HL-60/S4 treated with retinoic acid at 250 ng/mL for 4 days and 3 days (cell line): ENCODE results near the gene ZMIZ1.

Experiments used
- in situ Hi-C: fragments of 300-500 bp; cut with MboI; formaldehyde crosslinking; loops from 2 replicates; pipeline ENCODE4 v1.7.0; 2022; ENCODE audit warnings: low sequenced_read_pairs

ZMIZ1 gene

DNA sequence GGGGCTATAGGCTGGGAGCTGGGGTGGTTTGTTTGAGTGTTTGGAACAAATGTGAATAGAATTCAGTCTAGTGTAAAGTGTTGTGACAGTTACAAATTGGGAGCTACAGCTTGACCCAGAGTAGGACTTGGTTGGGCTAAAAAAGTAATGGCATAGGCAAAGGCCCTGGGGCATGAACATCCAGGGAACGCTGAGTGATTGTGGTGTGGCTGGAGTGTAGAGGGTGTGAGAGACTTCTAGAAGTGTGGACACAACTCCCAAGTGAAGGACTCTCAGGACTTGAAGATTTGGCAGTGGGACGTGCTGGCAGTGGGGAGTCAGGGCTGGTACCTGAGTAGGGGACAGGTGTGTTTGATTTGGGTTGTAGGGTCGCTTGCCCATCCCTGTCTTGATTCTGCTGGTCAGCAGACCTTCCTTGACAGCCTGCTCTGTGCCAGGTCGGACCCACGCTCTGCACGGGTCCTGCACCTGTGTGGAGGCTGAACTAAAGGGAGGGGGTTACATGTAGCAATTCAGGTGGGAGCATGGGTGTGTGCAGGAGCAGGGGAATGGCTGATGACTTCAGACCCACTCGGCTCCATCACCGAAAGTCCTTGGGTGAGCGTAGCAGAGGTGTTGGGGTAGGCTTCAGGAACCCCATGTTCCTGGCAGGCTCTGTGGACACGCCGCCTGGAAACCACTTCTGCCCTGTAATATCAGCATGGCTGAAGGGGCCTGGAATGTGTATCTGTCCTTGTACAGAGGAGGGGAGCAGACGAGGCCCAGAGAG lies 43.3 kb downstream of the ZMIZ1 start:
- in situ Hi-C loops, result no loop called here

- in situ Hi-C loops, result no loop called here
These were observed 44.2 kb downstream of the ZMIZ1 start for GRCh38 chr10:79112881-79113431.

- in situ Hi-C loops, result no loop called here
These were observed 45.1 kb downstream of the ZMIZ1 start for GRCh38 chr10:79113827-79114226.

DNA sequence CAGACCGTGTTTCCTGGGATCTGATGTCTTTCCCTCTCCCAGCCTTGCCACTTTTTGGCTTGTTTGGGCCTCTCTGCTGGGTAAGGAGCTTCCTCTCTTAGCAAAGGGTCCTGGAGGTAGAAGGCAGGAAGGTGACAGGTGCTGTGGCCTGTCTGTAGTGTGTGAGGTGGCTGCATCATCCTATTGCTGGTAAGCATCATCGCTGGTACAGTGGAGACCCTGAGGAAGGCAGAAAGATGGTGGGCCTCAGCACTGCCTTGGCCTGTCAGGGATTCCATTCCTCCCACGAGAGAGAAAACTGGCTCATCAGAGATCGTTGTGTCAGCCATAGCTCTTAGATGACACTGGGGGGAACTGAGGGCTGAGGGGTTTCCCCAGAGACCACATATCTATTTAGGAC lies 46.5 kb downstream of the ZMIZ1 start:
- in situ Hi-C loops, result no loop called here

GRCh38 chr10:79116368-79116767 lies 47.6 kb downstream of the ZMIZ1 start:
- in situ Hi-C loops, result no loop called here

DNA sequence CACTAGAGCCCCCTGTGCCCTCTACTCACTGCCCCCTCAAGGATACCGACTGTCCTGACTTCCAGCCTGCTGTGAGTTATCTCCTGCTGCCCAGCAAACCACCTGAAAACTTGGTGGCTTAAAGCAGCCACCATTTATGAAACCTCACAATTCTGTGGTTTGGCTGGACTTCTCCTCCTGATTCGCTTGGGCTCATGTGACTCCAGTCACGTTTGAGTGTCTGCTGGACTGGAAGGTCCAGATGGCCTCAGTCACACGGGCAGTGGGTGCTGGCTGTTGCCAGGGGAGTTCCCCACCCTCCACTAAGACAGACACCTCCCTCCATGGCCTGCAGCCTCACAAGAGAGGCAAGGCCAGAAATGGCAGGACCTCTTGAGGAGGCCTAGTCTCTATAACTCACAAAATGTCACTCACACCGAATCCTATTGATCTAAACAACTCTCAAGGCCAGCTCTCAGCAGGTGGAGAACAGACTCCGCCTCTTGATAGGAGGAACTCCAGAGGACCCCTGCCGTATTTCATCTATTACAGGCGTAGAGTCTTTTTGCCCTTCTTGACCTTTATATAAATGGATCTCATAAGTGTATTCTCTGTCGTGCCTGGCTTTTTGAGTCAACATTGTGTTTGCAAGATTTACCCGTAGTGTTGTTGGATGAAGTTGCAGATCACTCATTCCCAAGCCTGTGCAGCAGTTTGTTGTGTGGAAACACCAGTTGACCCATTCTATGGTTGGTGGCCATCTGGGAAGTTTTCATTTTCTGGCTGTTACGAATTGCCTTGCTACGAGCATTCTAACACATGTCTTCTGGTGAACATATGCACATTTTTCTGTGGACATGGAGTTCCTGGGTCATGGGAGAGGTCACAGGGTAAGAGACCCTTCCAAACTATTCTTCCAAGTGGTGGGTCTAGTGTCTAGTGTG lies 48.3 kb downstream of the ZMIZ1 start:
- in situ Hi-C loops, result no loop called here

- in situ Hi-C loops, result no loop called here
These were observed 49.8 kb downstream of the ZMIZ1 start for GRCh38 chr10:79118286-79119202.

DNA sequence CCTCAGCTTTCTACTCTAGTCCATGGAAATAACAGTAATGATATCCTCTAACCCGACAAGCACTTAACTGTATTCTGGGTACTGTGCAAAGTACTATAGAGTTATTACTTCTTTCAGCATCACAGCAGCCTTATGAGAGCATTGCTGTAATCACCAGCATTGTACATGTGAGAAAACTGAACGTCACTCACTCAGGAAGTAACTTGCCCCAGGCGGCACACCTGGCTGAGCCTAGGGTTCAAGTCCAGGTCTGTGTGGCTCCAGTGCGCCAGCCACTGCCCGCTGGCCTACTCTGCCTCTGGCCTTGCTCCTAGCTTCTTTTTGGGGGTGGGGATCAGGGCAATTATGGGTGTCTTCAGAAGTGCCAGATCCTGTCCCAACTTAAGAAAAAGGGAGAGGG lies 50.5 kb downstream of the ZMIZ1 start:
- in situ Hi-C loops, result no loop called here

DNA sequence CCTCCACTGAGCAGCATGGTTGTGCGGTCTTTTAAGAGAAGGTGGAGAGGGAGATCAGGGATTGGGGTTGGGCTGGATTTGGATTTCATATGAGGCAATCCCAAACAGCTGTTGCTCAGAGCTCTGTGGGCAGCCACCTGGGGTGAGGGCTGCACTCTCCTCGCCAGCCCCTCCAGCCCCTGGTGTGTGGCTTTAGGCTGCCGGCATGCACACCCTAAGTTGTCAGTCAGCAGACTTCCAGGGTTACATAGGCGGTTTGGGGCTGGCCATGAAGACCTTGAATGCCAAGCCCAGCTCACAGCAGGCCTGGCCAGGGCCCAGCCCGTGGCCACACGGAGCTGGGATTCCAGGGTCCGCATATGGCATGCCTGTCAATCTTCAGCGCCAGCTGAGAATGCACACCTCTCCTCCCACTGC lies 54.8 kb downstream of the ZMIZ1 start:
- in situ Hi-C loops, result no loop called here

DNA sequence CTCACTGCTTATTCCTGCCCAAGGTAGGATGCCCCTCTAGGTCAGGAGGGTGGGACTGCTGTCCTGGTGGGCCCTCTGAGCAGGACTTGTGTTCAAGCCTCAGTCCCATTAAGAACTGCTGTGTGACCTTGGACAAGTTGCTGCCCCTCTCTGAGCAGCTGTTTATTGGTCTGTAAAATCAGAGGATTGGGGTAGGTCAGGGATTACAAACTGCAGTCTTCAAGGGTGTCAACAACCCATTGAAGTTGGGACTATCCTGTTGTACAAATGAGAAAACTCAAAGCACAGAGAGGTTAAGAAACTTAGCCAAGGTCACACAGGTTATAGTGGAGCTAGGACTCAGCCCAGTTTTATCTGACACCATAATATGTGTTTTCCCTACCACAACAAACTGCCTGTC lies 55.3 kb downstream of the ZMIZ1 start:
- in situ Hi-C loops, result no loop called here

GRCh38 chr10:79125092-79125491 lies 56.3 kb downstream of the ZMIZ1 start:
- in situ Hi-C loops, result no loop called here

GRCh38 chr10:79126351-79127080 lies 57.8 kb downstream of the ZMIZ1 start:
- in situ Hi-C loops, result no loop called here

DNA sequence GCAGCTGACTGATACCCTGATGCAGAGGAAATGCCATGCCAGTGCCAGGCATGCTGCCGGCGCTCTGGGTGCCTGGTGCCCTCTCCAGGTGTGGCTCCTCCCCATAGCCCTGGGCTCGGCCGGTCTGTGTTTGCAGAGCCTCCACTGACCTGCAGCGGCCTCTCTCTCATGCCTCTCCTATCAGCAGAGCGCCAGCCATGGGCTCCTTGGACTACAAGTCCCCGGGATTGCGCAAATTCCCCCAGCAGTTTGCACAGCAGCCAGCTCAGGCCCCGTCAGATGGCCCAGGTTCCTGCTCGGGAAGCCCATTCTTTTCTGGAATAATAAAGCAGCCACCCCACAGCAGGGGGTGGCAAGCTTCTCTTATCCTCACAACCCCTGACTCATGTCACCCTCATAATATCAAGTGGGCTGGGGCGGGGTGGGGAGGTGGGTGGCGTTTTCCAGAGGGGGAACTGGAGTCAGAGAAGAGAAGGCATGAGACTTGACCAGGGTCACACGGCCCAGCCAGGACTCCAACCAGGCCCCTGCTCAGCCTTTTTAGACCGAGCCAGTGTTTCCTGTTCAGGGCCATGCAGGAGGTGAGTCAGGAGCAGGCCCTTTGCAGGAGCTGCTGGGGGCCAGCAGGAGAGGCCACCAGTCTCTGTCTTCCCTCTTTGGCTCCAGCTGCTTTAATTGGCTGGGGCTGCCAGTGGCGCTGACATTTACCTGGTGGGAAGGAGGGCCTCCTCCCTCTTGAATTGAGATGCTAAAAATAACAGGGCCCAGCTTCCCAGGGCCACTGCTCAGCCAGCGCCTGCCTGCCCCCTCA lies 58.6 kb downstream of the ZMIZ1 start:
- in situ Hi-C loops, result no loop called here

DNA sequence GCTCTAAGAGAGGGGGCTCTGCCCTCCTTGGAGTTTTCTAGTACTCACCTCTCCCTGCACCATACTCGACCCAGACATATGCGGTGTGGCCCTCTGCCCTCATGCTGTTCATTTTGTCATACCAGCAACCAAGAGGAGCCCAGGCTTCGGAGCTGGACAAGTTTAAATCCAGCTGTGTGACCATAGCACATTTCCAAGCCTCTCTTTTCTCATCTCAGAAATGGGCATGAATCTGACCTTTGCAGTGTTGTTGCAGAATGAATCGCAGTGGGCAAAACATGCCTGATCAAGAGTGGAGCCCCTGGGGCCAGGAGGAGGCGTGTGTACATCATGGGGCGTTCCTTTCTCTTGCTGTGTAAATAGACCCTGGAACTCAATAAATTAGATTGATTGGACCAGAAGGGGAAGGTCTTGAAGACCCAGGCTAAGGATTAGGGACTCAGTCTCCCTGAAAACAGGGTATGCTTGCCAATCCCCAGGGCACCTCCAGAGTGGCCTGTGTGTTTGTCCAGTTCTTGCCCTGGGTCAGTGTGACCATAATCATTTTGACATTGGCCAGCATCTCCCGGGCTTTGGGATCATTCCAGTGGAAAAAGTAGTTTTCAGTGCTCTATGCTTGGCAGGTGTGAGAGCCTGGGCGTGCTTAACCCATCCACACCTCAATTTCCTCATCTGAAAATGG lies 59.6 kb downstream of the ZMIZ1 start:
- in situ Hi-C loops, result no loop called here

DNA sequence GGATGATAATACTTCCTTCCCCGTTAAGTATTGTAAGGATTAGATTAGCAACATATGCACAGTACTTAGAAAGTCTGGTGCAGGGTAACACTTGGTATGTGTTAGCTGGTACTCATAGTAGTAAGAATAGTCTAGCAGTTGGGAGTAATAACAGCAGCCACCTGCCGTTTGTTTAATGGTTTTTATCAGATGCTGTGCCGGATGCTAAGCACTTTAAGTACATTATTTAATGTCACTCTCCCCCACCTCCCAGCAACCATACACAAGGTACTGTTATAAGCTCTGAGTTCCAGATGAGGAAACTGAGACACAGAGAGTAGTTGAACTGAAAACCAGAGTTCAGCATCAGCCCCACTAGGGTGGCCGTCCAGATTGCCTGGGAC lies 60.1 kb downstream of the ZMIZ1 start:
- in situ Hi-C loops, result no loop called here

DNA sequence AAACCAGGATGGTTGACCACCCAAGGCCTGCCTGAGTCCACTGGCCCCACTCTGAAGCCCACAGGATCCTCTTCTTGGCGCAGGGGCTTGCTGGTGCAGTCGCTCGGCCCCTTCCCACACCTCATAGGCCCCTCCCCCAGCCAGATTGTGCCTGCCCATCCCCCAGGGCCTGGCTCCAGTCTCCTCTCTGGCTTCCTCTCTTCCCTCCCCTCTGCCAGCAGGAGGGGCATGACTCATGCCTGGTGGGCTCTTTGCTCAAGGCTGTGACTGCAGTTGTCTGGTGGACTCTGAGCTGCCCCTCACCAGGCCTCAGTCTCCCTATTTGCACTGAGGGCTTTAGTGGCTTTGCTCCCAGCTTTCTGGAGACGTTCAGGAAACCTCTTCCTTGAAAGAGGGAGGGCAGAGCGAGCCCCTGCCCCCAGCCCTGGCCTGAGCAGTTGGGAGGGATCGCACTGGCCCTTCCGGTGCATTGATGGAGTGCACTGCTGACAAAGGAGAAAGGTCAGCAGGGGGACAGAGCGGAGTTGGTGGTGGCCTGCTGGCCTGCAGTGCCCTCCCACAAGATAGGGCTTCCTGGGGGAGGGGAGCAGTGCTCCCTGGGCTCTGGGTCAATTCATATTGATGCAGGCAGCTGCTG lies 60.7 kb downstream of the ZMIZ1 start:
- in situ Hi-C loops, result no loop called here

GRCh38 chr10:79130255-79130654 lies 61.5 kb downstream of the ZMIZ1 start:
- in situ Hi-C loops, result no loop called here

DNA sequence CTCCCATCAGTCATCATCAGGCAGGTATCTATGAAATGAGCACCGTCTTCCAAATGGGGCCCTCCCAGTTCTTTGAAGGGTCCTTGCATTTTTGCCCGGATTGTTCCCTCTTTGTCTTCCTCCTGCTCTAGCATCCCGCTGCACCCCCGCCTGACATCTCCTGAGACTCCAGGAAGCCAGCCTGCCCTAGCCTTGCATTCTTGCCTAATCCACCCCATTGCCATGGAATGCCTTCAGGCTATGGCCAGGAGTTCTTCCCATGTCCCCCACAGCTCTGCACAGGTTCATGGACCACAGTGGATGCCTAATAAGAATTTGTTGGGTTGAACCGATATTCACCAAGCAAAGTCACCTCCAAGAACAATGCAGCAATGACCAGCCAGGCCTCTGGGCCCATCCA lies 62.1 kb downstream of the ZMIZ1 start:
- in situ Hi-C loops, result no loop called here
